C4-2B (cell line): ENCODE results near the gene MKRN1.

Experiments used
- CTCF ChIP-seq: fragments of 450-650 bp; conservative IDR thresholded peaks from 2 replicates; pipeline ENCODE4 v1.5.1; 2017; ENCODE audit warnings: mild to moderate bottlenecking
- ZFX ChIP-seq: fragments of 450-650 bp; IDR thresholded peaks from 2 replicates; pipeline ENCODE4 v1.6.1; 2017

- TF ChIP-seq CTCF = no peak
- TF ChIP-seq ZFX = no peak
Measured at GRCh38 chr7:140404565-140405065, 74.7 kb downstream of the MKRN1 start.
